Sigmoid colon (tissue), 7 donors: ENCODE measurements around the gene SMOC2. TPM values are rescaled to one million over a fixed set of nuclear protein-coding genes. Genes with fewer than 3 reads are reported as not detected.

Source experiments
- DNase-seq: peaks from one replicate; pipeline ENCODE4 v3.0.0-alpha.2; 2019
- H3K27ac ChIP-seq, 4 donors: fragments of 200-600 bp; sonication (generic); one replicate each; pipeline ENCODE4 v1.5.1; 2016 to 2019; ENCODE audit warnings: mild to moderate bottlenecking in 1 of 4
- H3K27me3 ChIP-seq, 3 donors: fragments of 200-600 bp; sonication (generic); one replicate each; pipeline ENCODE4 v1.5.1; 2019; ENCODE audit warnings: mild to moderate bottlenecking in 1 of 3
- H3K36me3 ChIP-seq, 4 donors: fragments of 200-600 bp; sonication (generic); one replicate each; pipeline ENCODE4 v1.5.1; 2016 to 2019
- H3K4me1 ChIP-seq, 4 donors: fragments of 200-600 bp; sonication (generic); one replicate each; pipeline ENCODE4 v1.5.1; 2017 to 2019
- H3K4me3 ChIP-seq, 4 donors: fragments of 200-600 bp; sonication (generic); one replicate each; pipeline ENCODE4 v1.5.1; 2017 to 2019; ENCODE audit warnings: mild to moderate bottlenecking in 2 of 4, moderate library complexity in 1 of 4
- H3K9me3 ChIP-seq, 4 donors: fragments of 200-600 bp in 3 of 4; sonication (generic) in 3 of 4; one replicate each; pipeline versions ENCODE4 v1.5.1 to v1.6.1; 2013 to 2019
- EP300 ChIP-seq, 4 donors: sonication (generic); formaldehyde crosslinking; IDR thresholded peaks; one replicate each; pipeline ENCODE4 v1.6.1; 2017; ENCODE audit warnings: antibody characterized with exemption in 4 of 4
- POLR2A ChIP-seq, 2 donors: fragments of 450-650 bp; IDR thresholded peaks; one replicate each; pipeline ENCODE4 v1.6.1; 2016; ENCODE audit warnings: antibody characterized with exemption in 2 of 2, mild to moderate bottlenecking in 2 of 2, moderate library complexity in 2 of 2
- POLR2AphosphoS5 ChIP-seq, 4 donors: sonication (generic); formaldehyde crosslinking; IDR thresholded peaks; one replicate each; pipeline ENCODE4 v1.6.1; 2017; ENCODE audit warnings: antibody characterized with exemption in 4 of 4
- WGBS, 2 donors: extraction: QIAGEN DNeasy Blood & Tissue Kit; methylation state at CpG; one replicate each; pipeline ENCODE4 v1.1.7; 2013; 5-methylcytosine and 5-hydroxymethylcytosine counted together
- intact Hi-C: fragments of 100-400 bp; cut with DNase I; formaldehyde crosslinking; loops from one replicate; pipeline ENCODE4 v1.15.1; 2023
- polyA plus RNA-seq, 3 donors: library from polyadenylated mRNA; stranded (reverse); fragments of 200-250 nt; gene quantifications; one replicate each; pipeline ENCODE4 v1.2.3, GENCODE V29; 2013
- total RNA-seq, 4 donors: library from RNA; depleted of rRNA; stranded (reverse); fragments of >200 nt; gene quantifications; one replicate each; pipeline ENCODE4 v1.1.0, GENCODE V29; 2016
- TF ChIP-seq, protein P1 (sequence below), 4 experiments: fragments of 450-650 bp in 3 of 4; fragments of 200-600 bp in 1 of 4; IDR thresholded peaks; one replicate each; pipeline ENCODE4 v1.5.1; 2016 to 2019; ENCODE audit warnings: antibody characterized with exemption in 4 of 4, mild to moderate bottlenecking in 3 of 4, moderate library complexity in 2 of 4
- donor health status: healthy with polysubstance abuse.
- donor health status: Bipolar disorder and iron deficiency.
- donor health status: healthy.

SMOC2 gene
- total and polyA plus RNA-seq, 7 donors, result 4.2 to 130 (median 33.5) TPM

DNA sequence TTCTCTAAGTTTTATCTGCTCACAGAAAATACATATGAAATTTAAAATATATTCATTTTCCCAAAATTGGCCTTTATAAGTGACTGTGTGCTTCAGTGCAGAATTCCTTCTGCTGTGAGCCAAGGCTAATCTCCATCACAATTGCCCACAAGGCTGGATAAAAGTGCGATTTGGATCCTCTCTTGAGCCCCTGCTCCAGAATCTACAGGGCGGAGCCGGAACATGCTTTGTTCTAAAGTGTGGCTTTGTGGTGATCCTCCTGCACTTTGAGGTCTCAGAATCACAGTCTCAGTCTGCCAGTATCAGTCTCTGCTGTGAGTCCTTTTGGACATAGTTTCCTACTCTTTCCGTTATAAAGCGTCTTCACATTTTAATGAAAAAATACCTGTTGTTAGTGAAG, 28.9 kb downstream of the SMOC2 start:
- Histone ChIP-seq H3K9me3 (no peaks in the 10 kb centered on the region), H3K4me3 (no peak overlapping the region), H3K27me3 (no peaks in the 10 kb centered on the region), H3K36me3 (no peaks in the 10 kb centered on the region), H3K4me1 (peaks cover 0 to under 1% (median 0%) of the 10 kb centered on the region in 4 donors), H3K27ac (no peak overlapping the region)
- TF ChIP-seq POLR2AphosphoS5 (IDR thresholded peaks at IDR 0.05) (no peak), EP300 (IDR thresholded peaks at IDR 0.05) (no peak), POLR2A (IDR thresholded peaks at IDR 0.05) (no peak)
- TF ChIP-seq, protein P1, sequence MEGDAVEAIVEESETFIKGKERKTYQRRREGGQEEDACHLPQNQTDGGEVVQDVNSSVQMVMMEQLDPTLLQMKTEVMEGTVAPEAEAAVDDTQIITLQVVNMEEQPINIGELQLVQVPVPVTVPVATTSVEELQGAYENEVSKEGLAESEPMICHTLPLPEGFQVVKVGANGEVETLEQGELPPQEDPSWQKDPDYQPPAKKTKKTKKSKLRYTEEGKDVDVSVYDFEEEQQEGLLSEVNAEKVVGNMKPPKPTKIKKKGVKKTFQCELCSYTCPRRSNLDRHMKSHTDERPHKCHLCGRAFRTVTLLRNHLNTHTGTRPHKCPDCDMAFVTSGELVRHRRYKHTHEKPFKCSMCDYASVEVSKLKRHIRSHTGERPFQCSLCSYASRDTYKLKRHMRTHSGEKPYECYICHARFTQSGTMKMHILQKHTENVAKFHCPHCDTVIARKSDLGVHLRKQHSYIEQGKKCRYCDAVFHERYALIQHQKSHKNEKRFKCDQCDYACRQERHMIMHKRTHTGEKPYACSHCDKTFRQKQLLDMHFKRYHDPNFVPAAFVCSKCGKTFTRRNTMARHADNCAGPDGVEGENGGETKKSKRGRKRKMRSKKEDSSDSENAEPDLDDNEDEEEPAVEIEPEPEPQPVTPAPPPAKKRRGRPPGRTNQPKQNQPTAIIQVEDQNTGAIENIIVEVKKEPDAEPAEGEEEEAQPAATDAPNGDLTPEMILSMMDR (IDR thresholded peaks at IDR 0.05), result no peak
- intact Hi-C loops, result no loop called here
- WGBS, 2 donors, result 91 to 92% methylated on average over 5 of the region's 5 CpGs
- DNase-seq, result no peak

DNA sequence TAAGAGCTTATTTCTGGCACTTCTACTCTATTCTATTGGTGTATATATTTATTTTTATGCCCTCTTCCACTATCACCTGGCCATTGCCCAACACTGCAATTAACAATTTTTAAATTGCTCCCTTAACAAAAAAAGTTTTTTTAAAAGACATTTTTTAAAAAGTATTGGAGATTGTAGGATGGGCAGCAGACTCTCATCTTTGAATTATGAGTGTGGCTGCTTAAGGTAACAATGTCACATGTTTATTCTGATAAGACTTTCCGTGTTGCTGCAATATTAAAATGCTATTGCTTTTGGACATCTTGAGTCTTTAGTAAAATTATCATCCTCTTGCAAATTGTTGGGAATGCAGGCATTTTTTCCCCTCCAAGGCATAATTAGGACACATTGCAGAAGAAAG, 31.4 kb downstream of the SMOC2 start:
- TF ChIP-seq POLR2A (IDR thresholded peaks at IDR 0.05) (no peak), EP300 (IDR thresholded peaks at IDR 0.05) (no peak), POLR2AphosphoS5 (IDR thresholded peaks at IDR 0.05) (no peak)
- TF ChIP-seq, protein P1 (IDR thresholded peaks at IDR 0.05), result no peak
- Histone ChIP-seq H3K4me3 (no peak overlapping the region), H3K9me3 (no peaks in the 10 kb centered on the region), H3K36me3 (no peaks in the 10 kb centered on the region), H3K4me1 (no peaks in the 10 kb centered on the region), H3K27me3 (no peaks in the 10 kb centered on the region), H3K27ac (no peak overlapping the region)
- intact Hi-C loops, result no loop called here
- 70 to 75% methylated on average over 1 of the region's 1 CpG for WGBS, 2 donors
- DNase-seq, result no peak

DNA sequence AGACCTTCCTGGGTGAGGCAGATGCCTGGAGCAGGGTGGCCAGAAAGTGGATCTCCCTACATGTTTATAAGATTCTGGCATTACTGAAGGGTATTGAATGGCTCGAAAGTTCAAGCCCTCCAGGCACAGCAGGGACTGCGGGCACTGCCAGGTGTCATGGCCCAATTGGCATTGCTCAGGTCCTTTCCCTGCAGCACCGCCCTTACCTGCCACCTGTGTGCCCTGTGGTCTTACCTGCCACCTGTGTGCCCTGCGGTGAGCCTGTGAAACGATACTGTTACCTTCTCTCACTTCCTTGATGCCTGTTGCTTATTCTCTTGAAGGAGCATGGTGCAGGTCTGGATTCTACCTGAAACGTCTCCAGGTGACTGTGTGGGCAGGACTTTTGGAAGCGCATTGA, 32.2 kb downstream of the SMOC2 start:
- Histone ChIP-seq H3K9me3 (no peaks in the 10 kb centered on the region), H3K4me1 (no peaks in the 10 kb centered on the region), H3K36me3 (no peaks in the 10 kb centered on the region), H3K27me3 (no peaks in the 10 kb centered on the region), H3K4me3 (no peak overlapping the region), H3K27ac (no peak overlapping the region)
- TF ChIP-seq POLR2A (IDR thresholded peaks at IDR 0.05) (no peak), EP300 (IDR thresholded peaks at IDR 0.05) (no peak), POLR2AphosphoS5 (IDR thresholded peaks at IDR 0.05) (no peak)
- TF ChIP-seq, protein P1 (IDR thresholded peaks at IDR 0.05), result no peak
- no peak for DNase-seq
- intact Hi-C loops, result no loop called here
- WGBS, 2 donors, result 81 to 88% methylated on average over 7 of the region's 7 CpGs

DNA sequence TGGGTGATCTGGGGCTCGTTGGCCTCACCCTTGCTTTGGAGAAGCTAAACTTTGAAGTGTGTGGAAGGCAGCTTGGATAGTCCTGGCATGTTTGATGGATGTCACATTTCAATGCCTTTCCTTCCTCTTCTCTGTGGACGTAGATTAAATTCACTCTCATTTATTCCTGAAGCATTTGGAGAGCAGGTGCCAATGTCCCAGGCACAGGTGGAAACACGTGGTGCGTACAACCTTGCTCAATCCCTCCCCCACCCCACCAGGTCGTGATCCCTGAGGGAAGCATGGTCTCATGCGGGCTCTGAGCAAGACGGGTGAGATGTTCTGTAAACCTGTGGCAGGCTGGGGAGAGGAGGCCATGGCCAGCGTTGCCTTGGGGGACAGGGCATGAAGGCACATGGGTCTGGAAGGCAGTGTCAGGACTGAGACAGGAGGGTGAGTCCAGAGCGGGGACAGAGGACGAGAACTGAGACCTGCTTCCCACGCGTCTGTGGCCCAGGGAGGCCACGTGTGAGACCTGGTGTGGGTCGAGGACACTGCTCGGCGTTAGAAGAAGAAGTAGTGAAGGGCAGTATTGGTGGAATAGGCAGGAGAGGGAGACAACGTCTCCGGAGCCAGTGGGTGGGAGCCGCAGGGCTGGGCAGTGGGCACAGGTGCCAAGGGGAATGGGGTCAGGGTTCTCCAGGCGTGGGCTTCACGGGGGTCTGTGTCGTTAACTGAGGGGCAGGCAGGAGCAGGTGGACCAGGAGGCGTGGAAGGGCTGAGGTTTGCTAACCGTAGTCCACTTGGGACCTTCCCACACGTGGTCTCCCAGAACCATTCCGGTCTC, 34.4 kb downstream of the SMOC2 start:
- Histone ChIP-seq H3K27ac (no peak overlapping the region), H3K4me3 (no peak overlapping the region), H3K4me1 (no peaks in the 10 kb centered on the region), H3K27me3 (no peaks in the 10 kb centered on the region), H3K36me3 (no peaks in the 10 kb centered on the region), H3K9me3 (no peaks in the 10 kb centered on the region)
- TF ChIP-seq POLR2AphosphoS5 (IDR thresholded peaks at IDR 0.05), result no peak
- TF ChIP-seq, protein P1 (IDR thresholded peaks at IDR 0.05), result no peak
- TF ChIP-seq EP300 (IDR thresholded peaks at IDR 0.05), result no peak
- TF ChIP-seq POLR2A (IDR thresholded peaks at IDR 0.05), result no peak
- no peak for DNase-seq
- 85 to 89% methylated on average over 26 of the region's 26 CpGs for WGBS, 2 donors
- intact Hi-C loops, result no loop called here
